ENCODE data around the gene TMEM198.

- TF ChIP-seq CTCF (IDR thresholded peaks at IDR 0.05; ENCODE audit: extremely low read depth in 1 of 2, insufficient read depth in 1 of 2, low read depth in 1 of 2, low read length in 2 of 2) = no peak
- TF ChIP-seq POLR2AphosphoS5 (IDR thresholded peaks at IDR 0.05; ENCODE audit: insufficient read depth, low read depth, low read length) = no peak
- no peak for TF ChIP-seq POLR2A (IDR thresholded peaks at IDR 0.05; ENCODE audit: low read depth, low read length)
- no peak for TF ChIP-seq JUN (IDR thresholded peaks at IDR 0.05; ENCODE audit: borderline replicate concordance, insufficient read depth, insufficient read length, low read depth)
- TF ChIP-seq EZH2 (IDR thresholded peaks at IDR 0.05; ENCODE audit: borderline replicate concordance, low read depth, low read length, severe bottlenecking) = no peak
- TF ChIP-seq, protein P1, sequence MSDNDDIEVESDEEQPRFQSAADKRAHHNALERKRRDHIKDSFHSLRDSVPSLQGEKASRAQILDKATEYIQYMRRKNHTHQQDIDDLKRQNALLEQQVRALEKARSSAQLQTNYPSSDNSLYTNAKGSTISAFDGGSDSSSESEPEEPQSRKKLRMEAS (IDR thresholded peaks at IDR 0.05; ENCODE audit: insufficient read depth, insufficient read length) = no peak
- TF ChIP-seq FOS (IDR thresholded peaks at IDR 0.05; ENCODE audit: borderline replicate concordance, insufficient read depth, low read length) = no peak
- TF ChIP-seq MYC (IDR thresholded peaks at IDR 0.05; ENCODE audit: low read depth, low read length) = no peak
- TF ChIP-seq GATA2 (IDR thresholded peaks at IDR 0.05; ENCODE audit: insufficient read depth, insufficient read length, low read depth, low read length) = no peak
Observed at GRCh38 chr2:219593154-219593553, 49.3 kb downstream of the TMEM198 start.
